ENCODE results near the gene PLXND1.

PLXND1 gene

DNA sequence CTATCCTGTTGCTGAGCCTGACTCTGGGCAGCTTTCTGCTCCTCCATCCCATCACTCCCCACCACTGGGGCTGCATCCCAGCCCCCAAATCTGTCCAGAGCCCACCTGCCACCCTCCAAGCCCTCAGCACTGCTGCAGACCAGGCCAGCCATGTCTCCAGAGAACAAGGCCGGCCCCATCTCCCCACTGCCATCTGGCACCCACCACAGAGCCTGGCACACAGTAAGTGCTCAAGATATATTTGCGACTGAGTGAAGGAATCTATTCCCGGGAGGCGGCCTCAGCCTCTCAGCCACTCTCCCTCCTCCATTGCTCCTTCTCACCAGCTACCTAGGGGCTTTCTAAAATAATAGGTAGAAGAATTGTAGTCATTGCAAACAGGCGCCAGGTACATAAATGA lies 4.8 kb downstream of the PLXND1 start:
- no peak for DNase-seq (ENCODE audit: low read depth in 2 of 2)

DNA sequence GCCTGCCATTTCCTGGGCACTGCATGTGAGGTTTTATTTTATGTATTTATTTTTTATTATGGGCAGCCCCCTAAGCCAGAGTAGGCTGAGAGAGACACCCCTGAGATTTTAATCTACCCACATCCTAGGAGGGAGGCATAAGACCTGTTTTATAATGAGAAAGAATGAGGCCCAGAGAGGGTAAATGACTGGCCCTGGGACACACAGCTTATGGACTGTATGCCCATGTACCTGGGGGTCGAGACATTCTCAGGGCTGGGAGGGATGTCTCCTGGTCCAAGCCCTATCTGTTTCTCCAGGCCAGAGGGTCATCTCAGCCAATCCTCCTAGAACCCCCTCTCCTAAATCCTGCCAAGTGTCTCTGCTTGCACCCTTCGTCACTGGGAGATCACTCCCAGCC lies 6.1 kb downstream of the PLXND1 start:
- DNase-seq (ENCODE audit: low read depth in 2 of 2), result no peak

DNA sequence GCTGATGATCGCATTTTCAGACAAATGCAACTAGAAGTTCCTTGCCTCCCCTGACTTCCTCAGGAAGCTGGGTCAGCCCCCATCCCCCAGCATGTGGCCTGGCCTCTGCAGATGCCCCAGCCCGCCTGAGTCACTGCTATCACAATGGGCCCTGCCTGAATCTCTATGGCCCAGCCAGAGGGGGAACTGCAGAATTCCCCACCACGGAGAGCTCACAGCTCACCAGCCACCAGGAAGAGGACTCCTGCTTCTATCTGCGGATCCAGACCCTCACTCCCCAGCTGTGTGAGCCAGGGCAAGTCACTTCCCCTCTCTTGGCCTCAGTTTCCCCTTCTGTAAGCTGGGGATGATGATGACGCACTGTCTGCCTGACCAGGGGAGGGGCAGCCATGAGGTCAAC lies 6.9 kb downstream of the PLXND1 start:
- DNase-seq (ENCODE audit: low read depth in 2 of 2), result no peak

DNA sequence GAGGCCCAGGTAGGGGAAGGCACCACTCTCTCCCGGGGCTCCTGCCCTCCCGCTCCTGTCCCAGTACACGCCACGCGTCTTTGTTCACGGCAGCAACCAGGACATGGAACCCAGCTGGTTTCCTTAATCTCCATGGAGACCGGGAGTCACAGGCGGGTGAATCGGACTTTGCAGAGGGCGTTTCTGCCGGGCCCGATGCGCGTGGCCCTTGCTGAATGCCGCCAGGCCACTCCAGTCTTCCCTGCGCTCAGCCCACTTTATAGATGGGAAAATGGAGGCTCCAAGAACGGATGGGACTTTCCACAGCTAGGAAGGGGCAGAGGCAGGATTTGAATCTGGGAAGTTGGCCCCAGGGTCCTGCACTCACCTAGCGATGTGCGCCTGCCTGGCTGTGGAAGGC lies 7.4 kb downstream of the PLXND1 start:
- DNase-seq (ENCODE audit: low read depth in 2 of 2), result no peak

- no peak for DNase-seq (ENCODE audit: low read depth in 2 of 2)
Observed at GRCh38 chr3:129598484-129598883, 8.0 kb downstream of the PLXND1 start.

- no peak for DNase-seq (ENCODE audit: low read depth in 2 of 2)
Observed at GRCh38 chr3:129598000-129598381, 8.5 kb downstream of the PLXND1 start.

DNA sequence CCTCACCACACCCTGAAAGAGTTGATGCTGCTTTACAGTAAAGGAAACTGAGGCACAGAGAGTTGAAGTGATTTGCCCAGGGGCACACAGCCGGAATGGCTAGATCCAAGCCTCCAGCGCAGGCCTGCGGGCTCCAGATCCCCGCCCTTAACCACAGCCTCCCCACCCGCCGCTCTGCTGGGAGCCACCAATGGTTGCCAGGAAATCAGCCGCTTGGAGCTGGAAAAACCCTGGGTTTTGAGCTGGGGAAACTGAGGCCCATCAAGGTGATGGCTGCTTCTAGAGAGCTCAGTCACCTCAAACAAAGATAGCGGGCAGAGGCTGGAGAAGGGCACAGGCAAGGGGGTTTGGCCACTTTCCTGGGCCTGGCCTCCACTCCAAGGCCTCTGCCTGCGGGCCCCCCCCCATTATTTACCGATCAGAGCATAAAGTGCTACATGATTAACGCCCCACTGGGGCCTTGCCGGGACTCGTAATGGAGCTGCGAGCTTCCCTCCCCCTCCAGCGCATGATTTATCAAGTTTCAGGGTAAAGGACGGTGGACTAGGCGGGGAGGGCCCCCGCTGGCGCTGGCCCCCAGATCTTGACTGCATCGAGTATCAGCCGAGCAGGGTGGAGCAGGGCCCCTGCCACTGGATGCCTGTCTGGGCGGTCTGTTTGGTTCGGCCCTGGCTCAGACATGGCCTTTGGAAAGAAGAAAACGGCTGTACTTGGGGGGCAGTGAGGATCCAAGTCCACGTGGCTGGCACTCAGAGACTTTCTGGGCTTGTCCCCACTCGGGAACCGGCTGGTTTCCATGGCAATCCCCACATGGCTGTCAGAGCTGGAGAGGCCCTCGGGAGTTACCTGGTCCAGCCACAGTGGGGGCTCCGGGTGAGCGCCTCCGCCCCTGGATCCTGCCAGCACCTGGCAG lies 9.1 kb downstream of the PLXND1 start:
- DNase-seq (ENCODE audit: low read depth in 2 of 2), result no peak

DNA sequence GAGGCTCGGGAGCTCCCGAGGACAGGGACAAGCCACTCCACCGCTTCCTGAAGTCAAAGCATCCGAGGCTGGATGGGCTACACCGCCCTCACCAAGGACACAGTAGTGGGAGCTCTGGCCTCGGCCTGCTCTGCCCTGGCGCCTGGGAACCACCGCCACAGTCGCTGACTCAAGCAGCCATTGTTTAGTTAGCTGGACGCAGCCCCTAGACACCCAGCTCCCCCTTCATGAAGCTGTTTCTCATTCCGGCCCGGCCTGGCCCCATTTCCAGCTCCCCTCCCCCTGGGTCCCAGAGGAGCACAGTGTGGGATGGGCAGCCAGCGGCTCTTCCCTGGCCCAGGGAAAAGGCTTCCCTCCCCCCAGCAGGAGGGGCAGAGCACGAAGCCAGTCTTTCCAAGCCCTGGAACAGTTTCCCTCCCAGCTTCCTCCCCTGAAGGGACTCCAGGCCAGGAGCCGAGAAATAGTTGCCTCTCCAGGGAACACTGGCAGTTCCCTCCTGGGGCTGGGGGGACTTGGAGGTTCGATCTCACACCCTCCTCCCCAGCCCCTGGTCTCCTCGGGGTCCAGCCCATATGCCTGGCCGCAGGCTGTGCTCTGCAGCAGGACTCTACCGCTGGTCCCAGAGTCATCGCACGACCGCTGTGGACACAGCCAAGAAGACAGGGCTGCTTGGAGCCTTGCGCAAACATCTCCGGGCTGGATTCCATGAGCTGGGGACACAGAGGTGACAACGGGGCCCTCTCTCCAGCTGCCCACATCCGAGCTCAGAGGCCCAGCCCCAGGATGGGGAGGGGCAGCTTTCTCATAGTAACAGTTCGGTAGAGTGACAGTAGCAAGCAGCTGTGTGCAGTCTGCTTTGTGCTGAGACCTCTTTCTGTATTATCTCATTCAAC lies 10.0 kb downstream of the PLXND1 start:
- DNase-seq (ENCODE audit: low read depth in 2 of 2), result no peak

DNA sequence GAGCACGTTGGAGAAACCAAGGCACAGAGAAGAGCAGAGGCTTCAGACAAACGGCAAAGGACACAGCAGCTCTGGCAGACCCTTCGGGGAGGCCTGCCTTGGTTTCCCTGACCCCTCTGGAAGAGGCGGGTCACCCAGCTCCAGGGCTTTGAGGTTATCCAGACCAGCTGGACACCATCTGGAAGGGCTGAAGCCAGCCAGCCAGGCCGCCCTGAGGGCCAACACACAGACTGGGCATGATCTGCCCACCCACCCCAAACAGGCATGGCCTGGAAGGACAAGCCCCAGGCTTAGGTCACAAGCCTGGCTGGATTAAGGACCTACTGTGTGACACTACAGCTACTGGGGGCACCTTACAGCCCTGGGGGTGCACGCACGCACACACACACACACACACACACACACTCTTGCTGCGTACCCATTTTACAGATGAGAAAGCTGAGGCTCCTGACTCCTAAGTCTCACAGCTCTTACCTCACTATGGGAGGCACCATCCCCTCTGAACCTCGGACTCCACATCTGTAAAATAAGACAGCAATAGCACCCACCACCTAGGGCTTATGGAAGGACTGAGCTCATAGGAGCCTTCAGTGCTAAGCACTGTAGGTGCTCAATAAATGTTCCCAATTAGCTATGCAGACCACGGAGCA lies 10.8 kb downstream of the PLXND1 start:
- no peak for DNase-seq (ENCODE audit: low read depth in 2 of 2)

GRCh38 chr3:129594907-129595390 lies 11.5 kb downstream of the PLXND1 start:
- no peak for DNase-seq (ENCODE audit: low read depth in 2 of 2)

- no peak for DNase-seq (ENCODE audit: low read depth in 2 of 2)
Observed at GRCh38 chr3:129594409-129594808, 12.1 kb downstream of the PLXND1 start.

DNA sequence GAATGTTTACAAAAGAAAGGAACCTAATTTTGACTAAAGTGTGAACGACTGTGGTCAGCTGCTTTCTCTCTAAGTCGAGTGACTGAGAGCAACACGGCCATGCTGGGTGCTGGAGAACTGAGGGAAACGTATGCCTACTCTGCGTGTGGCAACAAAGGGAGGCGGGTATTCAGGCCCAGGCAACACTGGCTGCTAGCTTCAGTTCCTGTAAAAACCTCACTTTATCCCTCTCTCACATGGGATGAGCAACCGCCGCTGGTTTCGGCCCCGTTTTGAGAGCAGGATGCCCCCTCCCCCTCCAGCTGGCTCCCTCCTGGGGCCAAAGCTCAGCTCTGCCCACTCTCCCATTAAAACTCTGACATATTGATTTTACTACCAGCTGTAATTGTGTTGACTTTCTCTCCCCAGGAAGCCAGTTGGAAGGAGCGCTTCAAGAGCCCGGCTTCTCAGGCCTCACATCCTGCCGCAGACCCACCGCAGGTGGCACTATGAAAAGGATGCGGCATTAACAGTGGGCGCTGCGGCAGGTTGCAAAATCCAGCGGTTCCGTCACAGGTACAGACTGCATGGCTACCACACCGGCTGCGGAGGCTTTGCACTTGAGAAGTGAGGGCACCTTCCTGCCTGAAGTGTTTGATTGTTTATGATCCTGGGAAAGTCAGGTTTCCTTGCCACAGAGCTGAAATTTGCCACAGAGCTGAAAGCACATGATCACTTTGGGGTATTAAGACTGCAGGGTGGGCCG lies 12.7 kb downstream of the PLXND1 start:
- DNase-seq (ENCODE audit: low read depth in 2 of 2), result peak; percentile 25 to 33

DNA sequence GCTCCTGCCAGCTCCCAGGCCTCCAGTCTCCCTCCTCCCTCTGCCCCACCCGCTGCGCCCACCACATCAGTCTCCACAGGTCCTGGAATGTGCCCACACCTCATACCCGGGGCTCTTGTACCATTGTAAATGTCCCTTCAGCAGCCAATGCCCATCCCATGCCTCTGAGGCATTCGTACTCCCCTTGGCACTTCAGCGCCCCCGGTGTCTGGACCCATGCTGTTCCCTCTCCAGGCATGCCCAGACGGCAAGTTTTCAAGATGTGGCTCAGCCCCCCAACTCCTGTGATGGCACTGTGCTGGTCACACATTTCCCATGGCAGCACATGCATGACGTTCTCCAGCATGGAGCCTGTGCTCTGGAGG lies 13.3 kb downstream of the PLXND1 start:
- no peak for DNase-seq (ENCODE audit: low read depth in 2 of 2)

DNA sequence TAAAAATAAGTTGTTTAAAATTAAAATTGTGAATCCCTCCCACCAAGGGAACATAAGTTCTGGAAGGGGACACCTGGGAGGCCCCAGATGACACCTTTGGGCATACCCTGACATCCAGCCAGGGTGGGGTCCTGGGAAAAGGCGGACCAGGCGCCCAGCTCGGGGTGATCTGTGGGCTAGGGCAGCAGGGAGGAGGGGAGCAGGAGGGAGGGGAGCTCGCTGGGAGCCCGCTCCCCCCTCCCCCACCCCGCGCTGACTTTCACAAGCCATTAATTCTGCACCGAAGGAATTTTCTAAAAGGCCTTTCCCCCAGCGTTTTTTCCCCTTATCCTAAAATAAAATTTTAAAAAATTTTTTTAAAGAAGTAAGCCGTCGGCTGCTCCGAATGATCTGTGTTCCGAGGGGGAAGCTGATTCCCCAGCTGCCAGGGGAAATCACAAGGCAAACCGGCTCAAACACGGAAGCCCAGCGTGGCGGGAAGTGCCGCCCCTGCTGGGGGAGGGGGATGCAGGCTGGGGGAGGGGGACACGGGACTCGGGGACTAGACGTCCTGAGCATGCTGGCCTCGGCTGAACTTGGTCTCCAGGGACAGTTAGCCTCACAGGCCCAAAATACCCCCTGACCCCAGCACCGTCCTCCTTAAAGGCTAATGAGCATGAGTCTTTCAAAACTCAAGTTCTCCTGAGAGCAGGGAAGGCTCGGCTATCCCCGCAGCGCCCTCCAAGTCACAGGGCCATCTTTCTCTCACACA lies 13.9 kb downstream of the PLXND1 start:
- DNase-seq (ENCODE audit: low read depth in 2 of 2), result no peak

- no peak for DNase-seq (ENCODE audit: low read depth in 2 of 2)
Observed at GRCh38 chr3:129591932-129592331, 14.5 kb downstream of the PLXND1 start.

DNA sequence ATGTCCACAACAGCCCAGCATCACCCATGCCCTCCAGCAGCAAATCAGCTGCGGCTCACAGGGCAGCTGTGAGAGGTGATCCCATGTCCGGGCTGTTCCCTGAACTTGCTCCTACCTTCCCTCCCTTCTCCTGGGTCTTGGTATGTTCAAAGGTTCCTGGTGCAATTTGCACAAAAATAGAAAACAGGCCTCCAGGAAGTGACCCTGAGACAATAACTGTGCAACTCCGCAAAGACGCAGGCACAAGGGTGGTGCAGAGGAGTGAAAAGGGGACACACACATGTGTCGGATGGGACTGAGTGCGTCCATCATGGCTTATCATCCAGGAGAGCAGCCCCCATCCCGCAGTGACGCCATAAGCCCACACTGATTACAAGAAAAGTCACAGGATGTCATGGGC lies 16.3 kb downstream of the PLXND1 start:
- DNase-seq (ENCODE audit: low read depth in 2 of 2), result no peak

DNA sequence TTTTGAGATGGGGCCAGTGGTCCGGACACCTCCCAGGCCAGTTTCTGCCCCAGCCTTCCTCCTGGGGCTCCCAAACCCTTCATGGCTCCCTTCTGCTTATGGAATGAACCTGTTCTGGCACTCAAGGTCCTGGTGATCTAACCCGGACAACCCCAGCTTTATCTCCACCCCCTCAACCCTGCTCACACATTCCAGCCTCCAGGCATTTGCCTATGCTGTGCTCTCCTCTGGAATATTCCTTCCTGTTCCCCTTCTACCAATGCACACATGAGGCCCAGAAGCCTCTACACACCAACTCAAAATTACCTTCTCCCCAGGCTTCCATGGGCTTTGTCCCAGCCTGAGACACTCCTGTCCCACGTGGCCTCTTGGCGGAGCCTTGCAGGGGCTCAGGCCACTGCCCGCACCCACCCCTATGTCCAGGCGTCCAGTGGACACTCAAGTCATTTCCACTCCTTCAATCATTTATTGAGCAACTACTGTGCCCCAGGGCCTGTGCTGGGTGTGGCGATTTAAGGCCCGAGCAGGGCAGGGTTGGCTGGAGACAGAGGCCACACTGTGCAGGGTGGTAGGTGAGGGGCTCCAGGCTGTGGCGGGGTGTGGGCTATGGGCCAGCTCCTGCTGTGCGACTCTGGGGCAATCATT lies 18.8 kb downstream of the PLXND1 start:
- DNase-seq (ENCODE audit: low read depth in 2 of 2), result no peak

GRCh38 chr3:129586746-129587430 lies 19.6 kb downstream of the PLXND1 start:
- no peak for DNase-seq (ENCODE audit: low read depth in 2 of 2)

- no peak for DNase-seq (ENCODE audit: low read depth in 2 of 2)
Observed at GRCh38 chr3:129585949-129586657, 20.4 kb downstream of the PLXND1 start.

Data from stimulated activated CD8-positive, alpha-beta memory T cell treated with anti-CD3 and anti-CD28 coated beads, Interleukin-2, amount 100 ng/mL, for 1 hour (primary cell).